IMR-90 (cell line): ENCODE measurements around the gene YTHDF2. TPM values are rescaled to one million over a fixed set of nuclear protein-coding genes. Genes with fewer than 3 reads are reported as not detected.

Source experiments
- ATAC-seq: fragments of 200-7000 bp; cut with Tn5 transposase; 2 replicates; pipeline ENCODE4 v1.9.1; 2020; ENCODE audit warnings: low read depth, mild to moderate bottlenecking, moderate library complexity
- BruUV-seq: library from RNA; stranded (reverse); fragments of 400-500 nt; replicated peaks from 2 replicates; lab custom pipeline; 2021; lab: Mats Ljungman, UMichigan
- CTCF ChIA-PET: fragments of 300-600 bp; formaldehyde crosslinking; extraction: SDS; loops from one replicate; lab custom pipeline; 2021; ENCODE audit warnings: antibody characterized with exemption; lab: Yijun Ruan, JAX
- POLR2A ChIA-PET: fragments of 300-600 bp; sonication (Branson Sonifier 250); formaldehyde crosslinking; loops from one replicate; lab custom pipeline; 2022; ENCODE audit warnings: antibody characterized with exemption; ENCODE audit not compliant: unreplicated experiment; lab: Charles Lee
- DNase-seq: peaks from one replicate; pipeline ENCODE4 v3.0.0; 2013
- H2AFZ ChIP-seq: replicated peaks from 2 replicates; pipeline ENCODE3; 2013; ENCODE audit warnings: low read length, mild to moderate bottlenecking; ENCODE audit not compliant: poor library complexity
- H2AK5ac ChIP-seq: 2 replicates; pipeline ENCODE4 v1.6.1; 2013; ENCODE audit warnings: low read depth, low read length, inconsistent platforms
- H2AK9ac ChIP-seq: replicated peaks from 2 replicates; pipeline ENCODE3; 2013; ENCODE audit warnings: mild to moderate bottlenecking, low read depth, low read length, moderate library complexity; ENCODE audit not compliant: poor library complexity
- H2BK120ac ChIP-seq: 2 replicates; pipeline ENCODE4 v1.6.1; 2013; ENCODE audit warnings: low read depth, low read length, inconsistent platforms
- H2BK15ac ChIP-seq: 3 replicates; pipeline ENCODE4 v1.6.1; 2013; ENCODE audit warnings: low read depth, low read length, inconsistent platforms
- H2BK20ac ChIP-seq: 2 replicates; pipeline ENCODE4 v1.6.1; 2013; ENCODE audit warnings: low read depth, mild to moderate bottlenecking, inconsistent platforms, low read length, moderate library complexity
- H2BK5ac ChIP-seq: 2 replicates; pipeline ENCODE4 v1.6.1; 2013; ENCODE audit warnings: mild to moderate bottlenecking, low read depth, low read length, inconsistent platforms; ENCODE audit not compliant: poor library complexity, severe bottlenecking
- H3K14ac ChIP-seq: replicated peaks from 2 replicates; pipeline ENCODE4 v1.6.1; 2013; ENCODE audit warnings: low read depth, low read length, inconsistent platforms
- H3K18ac ChIP-seq: 2 replicates; pipeline ENCODE4 v1.6.1; 2013; ENCODE audit warnings: low read depth, low read length, control low read depth
- H3K23ac ChIP-seq: 2 replicates; pipeline ENCODE4 v1.6.1; 2013; ENCODE audit warnings: low read depth, low read length, inconsistent platforms
- H3K27ac ChIP-seq: 2 replicates; pipeline ENCODE4 v1.5.1; 2013; ENCODE audit warnings: mild to moderate bottlenecking, control low read depth, low read length; ENCODE audit not compliant: insufficient read depth
- H3K27me3 ChIP-seq: 2 replicates; pipeline ENCODE4 v1.6.1; 2013; ENCODE audit warnings: low read length; ENCODE audit not compliant: control insufficient read depth, insufficient read depth
- H3K36me3 ChIP-seq: 2 replicates; pipeline ENCODE4 v1.6.1; 2013; ENCODE audit warnings: low read length, mixed read lengths; ENCODE audit not compliant: control insufficient read depth, insufficient read depth
- H3K4ac ChIP-seq: 2 replicates; pipeline ENCODE4 v1.6.1; 2013; ENCODE audit warnings: low read depth, low read length, inconsistent platforms
- H3K4me1 ChIP-seq: 2 replicates; pipeline ENCODE4 v1.6.1; 2013; ENCODE audit warnings: low read length, mixed read lengths; ENCODE audit not compliant: control insufficient read depth, insufficient read depth
- H3K4me2 ChIP-seq: 2 replicates; pipeline ENCODE4 v1.6.1; 2013; ENCODE audit warnings: low read depth, mild to moderate bottlenecking, control low read depth, low read length, moderate library complexity
- H3K4me3 ChIP-seq: 2 replicates; pipeline ENCODE4 v1.5.1; 2013; ENCODE audit warnings: low read depth, mild to moderate bottlenecking, control low read depth, low read length, moderate library complexity; ENCODE audit not compliant: insufficient read depth
- H3K56ac ChIP-seq: 2 replicates; pipeline ENCODE4 v1.6.1; 2013; ENCODE audit warnings: low read length, inconsistent platforms; ENCODE audit not compliant: insufficient read depth; ENCODE audit errors: extremely low read depth
- H3K79me1 ChIP-seq, 2 experiments: 2 replicates each; pipeline ENCODE4 v1.6.1; 2013; ENCODE audit warnings: low read length in 2 of 2, inconsistent platforms in 1 of 2, low read depth in 1 of 2
- H3K9ac ChIP-seq: 2 replicates; pipeline ENCODE4 v1.6.1; 2013; ENCODE audit warnings: low read depth, low read length, control low read depth
- H3K9me1 ChIP-seq: 2 replicates; pipeline ENCODE4 v1.6.1; 2013; ENCODE audit warnings: low read length, inconsistent platforms; ENCODE audit not compliant: insufficient read depth
- H3K9me3 ChIP-seq: 2 replicates; pipeline ENCODE4 v1.6.1; 2013; ENCODE audit warnings: low read length; ENCODE audit not compliant: control insufficient read depth, insufficient read depth
- H4K20me1 ChIP-seq: 2 replicates; pipeline ENCODE4 v1.6.1; 2013; ENCODE audit warnings: low read length, inconsistent platforms; ENCODE audit not compliant: insufficient read depth
- H4K5ac ChIP-seq: 2 replicates; pipeline ENCODE4 v1.6.1; 2013; ENCODE audit warnings: mild to moderate bottlenecking, low read depth, low read length, control low read depth
- H4K8ac ChIP-seq, 2 experiments: 2 replicates each; pipeline ENCODE4 v1.6.1; 2013; ENCODE audit warnings: low read depth in 2 of 2, low read length in 2 of 2, control low read depth in 1 of 2, inconsistent platforms in 1 of 2
- H4K91ac ChIP-seq: 2 replicates; pipeline ENCODE4 v1.6.1; 2013; ENCODE audit warnings: low read depth, low read length, inconsistent platforms; ENCODE audit not compliant: insufficient read depth
- CHD1 ChIP-seq: IDR thresholded peaks from 2 replicates; pipeline ENCODE4 v1.6.1; 2012; ENCODE audit warnings: low read depth, low read length, improper control_type of control experiment
- CTCF ChIP-seq: conservative IDR thresholded peaks from 2 replicates; pipeline ENCODE4 v1.5.1; 2012; ENCODE audit warnings: mild to moderate bottlenecking, low read depth, low read length, improper control_type of control experiment
- ELK1 ChIP-seq: fragments of 150-350 bp; IDR thresholded peaks from 2 replicates; pipeline ENCODE4 v1.6.1; 2016; ENCODE audit warnings: low read depth, mild to moderate bottlenecking, low read length, moderate library complexity, borderline replicate concordance
- MAFK ChIP-seq: IDR thresholded peaks from 2 replicates; pipeline ENCODE4 v1.6.1; 2012; ENCODE audit warnings: low read depth, low read length, improper control_type of control experiment
- MAZ ChIP-seq: IDR thresholded peaks from 2 replicates; pipeline ENCODE4 v1.6.1; 2012; ENCODE audit warnings: low read depth, mild to moderate bottlenecking, low read length, improper control_type of control experiment, moderate library complexity, borderline replicate concordance
- MXI1 ChIP-seq: IDR thresholded peaks from 2 replicates; pipeline ENCODE4 v1.6.1; 2012; ENCODE audit warnings: low read depth, mild to moderate bottlenecking, low read length, moderate library complexity, borderline replicate concordance
- NFE2L2 ChIP-seq: fragments of 150-350 bp; IDR thresholded peaks from 2 replicates; pipeline ENCODE4 v1.6.1; 2016; ENCODE audit warnings: low read depth, mild to moderate bottlenecking, low read length
- POLR2A ChIP-seq: IDR thresholded peaks from 2 replicates; pipeline ENCODE4 v1.6.1; 2012; ENCODE audit warnings: mild to moderate bottlenecking, low read depth, low read length
- RCOR1 ChIP-seq: IDR thresholded peaks from 2 replicates; pipeline ENCODE4 v1.6.1; 2012; ENCODE audit warnings: mild to moderate bottlenecking, low read length, improper control_type of control experiment; ENCODE audit not compliant: insufficient replicate concordance
- RFX5 ChIP-seq: IDR thresholded peaks from 2 replicates; pipeline ENCODE4 v1.8.0; 2012; ENCODE audit warnings: low read depth, mild to moderate bottlenecking, low read length, moderate library complexity
- WGBS, 2 experiments: methylation state at CpG; one replicate each; pipeline versions ENCODE4 v1.1.5 to v1.1.7; 2013; ENCODE audit warnings: missing lambda C conversion rate in 2 of 2; ENCODE audit not compliant: insufficient read length in 1 of 2; ENCODE audit errors: extremely low coverage in 2 of 2; 5-methylcytosine and 5-hydroxymethylcytosine counted together
- dilution Hi-C: fragments of 300-500 bp; cut with HindIII; formaldehyde crosslinking; loops from one replicate; pipeline ENCODE4 v1.14.3; 2018; ENCODE audit warnings: low sequenced_read_pairs; ENCODE audit not compliant: unreplicated experiment
- in situ Hi-C: fragments of 300-500 bp; cut with MboI; formaldehyde crosslinking; loops from 3 replicates; pipeline ENCODE4 v1.14.3; 2019; ENCODE audit warnings: low sequenced_read_pairs, inconsistent platforms, mixed read lengths
- intact Hi-C: fragments of 100-400 bp; cut with micrococcal nuclease; formaldehyde crosslinking; loops from 2 replicates; pipeline ENCODE4 v1.10.0; 2022
- polyA plus RNA-seq, 3 experiments: library from polyadenylated mRNA; depleted of rRNA; stranded (reverse); fragments of >200 nt; gene quantifications; 2 replicates each; pipeline ENCODE4 v1.2.3, GENCODE V29; 2012; ENCODE audit warnings: low replicate concordance in 1 of 3
- total RNA-seq: library from RNA; depleted of rRNA; stranded (reverse); fragments of >200 nt; gene quantifications from 2 replicates; pipeline ENCODE4 v1.2.3, GENCODE V29; 2012
- TF ChIP-seq, protein P1 (sequence below): fragments of 150-350 bp; IDR thresholded peaks from 2 replicates; pipeline ENCODE4 v1.6.1; 2017; ENCODE audit warnings: mild to moderate bottlenecking, antibody characterized with exemption, low read length, low read depth

The YTHDF2 gene
- total and polyA plus RNA-seq, 2 of the 4 experiments (the other 2 are of a cell fraction), result 50.0 to 94.3 TPM

DNA sequence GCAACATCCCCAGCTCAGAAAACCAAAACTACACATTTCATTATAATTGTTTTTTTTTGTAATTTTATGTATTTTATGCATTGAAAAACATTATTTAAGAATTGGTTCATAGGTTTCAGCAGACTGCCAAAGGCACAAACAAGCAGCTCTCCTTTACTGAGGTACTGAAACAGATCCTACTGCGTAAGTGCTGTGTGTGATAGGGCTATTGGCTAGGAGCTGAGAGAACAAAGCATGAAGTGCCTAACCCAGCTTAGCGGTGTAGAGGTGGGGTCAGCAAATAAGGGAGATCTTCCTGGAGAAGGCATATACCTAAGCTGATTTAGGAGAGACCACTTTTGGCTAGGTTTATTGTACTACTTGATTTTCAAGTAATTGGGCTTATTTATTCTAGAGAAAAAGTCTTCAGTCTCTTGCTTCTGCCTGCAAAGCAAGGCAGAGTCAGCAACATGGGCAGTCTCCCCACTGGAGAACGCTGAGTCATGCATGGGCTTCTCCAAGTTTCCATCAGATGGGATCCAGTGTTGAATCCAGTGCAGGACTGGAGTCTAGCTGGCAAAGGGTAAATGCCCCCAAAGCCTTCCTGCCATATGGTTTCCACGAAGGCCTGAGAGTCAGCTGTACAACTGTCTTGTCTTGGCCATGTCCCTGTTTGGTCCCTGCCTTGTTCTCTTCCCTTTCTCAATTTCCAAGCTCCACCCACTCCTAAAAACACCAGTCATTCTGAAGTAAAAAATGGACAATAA, 18.0 kb upstream of the YTHDF2 start:
- dilution Hi-C loops, result no loop called here
- intact Hi-C loops, result no loop called here
- peak overlapping the region; percentile 72; the same call in 1 of the 2 replicates for H2AK5ac ChIP-seq
- no peak for TF ChIP-seq RCOR1
- TF ChIP-seq CTCF, result no peak
- peak; percentile 98 for TF ChIP-seq NFE2L2
- no peak for TF ChIP-seq POLR2A
- TF ChIP-seq ELK1, result no peak
- TF ChIP-seq, protein P1, sequence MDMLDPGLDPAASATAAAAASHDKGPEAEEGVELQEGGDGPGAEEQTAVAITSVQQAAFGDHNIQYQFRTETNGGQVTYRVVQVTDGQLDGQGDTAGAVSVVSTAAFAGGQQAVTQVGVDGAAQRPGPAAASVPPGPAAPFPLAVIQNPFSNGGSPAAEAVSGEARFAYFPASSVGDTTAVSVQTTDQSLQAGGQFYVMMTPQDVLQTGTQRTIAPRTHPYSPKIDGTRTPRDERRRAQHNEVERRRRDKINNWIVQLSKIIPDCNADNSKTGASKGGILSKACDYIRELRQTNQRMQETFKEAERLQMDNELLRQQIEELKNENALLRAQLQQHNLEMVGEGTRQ, result no peak
- TF ChIP-seq MAZ, result no peak
- TF ChIP-seq CHD1, result no peak
- no peak for TF ChIP-seq RFX5
- no peak for TF ChIP-seq MXI1
- TF ChIP-seq MAFK, result peak; percentile 83
- peak overlapping the region; percentile 43 for H2BK5ac ChIP-seq
- peak overlapping the region; percentile 42; the same call in 1 of the 2 replicates for H3K27ac ChIP-seq
- no peaks in the 10 kb centered on the region for H4K20me1 ChIP-seq
- H3K27me3 ChIP-seq, result no peaks in the 10 kb centered on the region
- peak overlapping the region; percentile 88 for H2BK20ac ChIP-seq
- H3K56ac ChIP-seq, result no peak overlapping the region
- ATAC-seq, result peak; percentile 87
- H3K9ac ChIP-seq, result no peak overlapping the region
- CTCF ChIA-PET, result no interaction called here
- H3K79me1 ChIP-seq, result peaks cover 0 to 2% of the 10 kb centered on the region in 2 experiments; a peak in 2 of 4 replicates
- peak overlapping the region; percentile 75 for H2BK120ac ChIP-seq
- peak overlapping the region; percentile 88 for H3K4ac ChIP-seq
- BruUV-seq, result no TSS peak
- in situ Hi-C loops, result no loop called here
- H3K9me1 ChIP-seq, result peaks cover 15% of the 10 kb centered on the region
- H4K5ac ChIP-seq, result peak overlapping the region; percentile 36
- no peaks in the 10 kb centered on the region for H3K9me3 ChIP-seq
- H3K18ac ChIP-seq, result peak overlapping the region; percentile 40
- WGBS, 2 experiments, result 75% methylated on average over 3 of the region's 4 CpGs; no CpG with 5 or more reads in 1 of the 2 experiments
- DNase-seq, result peak; percentile 67
- peaks cover 4% of the 10 kb centered on the region for H3K4me1 ChIP-seq
- H3K14ac ChIP-seq, result peak overlapping the region; percentile 76
- no peak overlapping the region for H3K4me3 ChIP-seq
- H2BK15ac ChIP-seq, result peak overlapping the region; percentile 33; the same call in 1 of the 3 replicates
- no peak overlapping the region for H2AK9ac ChIP-seq
- peak overlapping the region; percentile 80 for H4K91ac ChIP-seq
- H2AFZ ChIP-seq, result peak overlapping the region; percentile 72
- peak overlapping the region in 1 of 2 experiments; percentile 63; a peak in 2 of 4 replicates for H4K8ac ChIP-seq
- H3K4me2 ChIP-seq, result no peak overlapping the region
- H3K36me3 ChIP-seq, result peaks cover 11% of the 10 kb centered on the region
- POLR2A ChIA-PET, result no interaction called here
- H3K23ac ChIP-seq, result peak overlapping the region; percentile 90
